BJ (cell line): ENCODE data around the gene VPS29. TPM values are rescaled to one million over a fixed set of nuclear protein-coding genes. Genes with fewer than 3 reads are reported as not detected.

Experiments
- CTCF ChIA-PET: fragments of 350-600 bp; formaldehyde crosslinking; extraction: SDS; loops from one replicate; lab custom pipeline; 2021; ENCODE audit warnings: antibody characterized with exemption, inconsistent platforms; lab: Yijun Ruan, JAX
- POLR2A ChIA-PET: fragments of 300-600 bp; sonication (Branson Sonifier 250); formaldehyde crosslinking; extraction: SDS; loops from one replicate; lab custom pipeline; 2021; ENCODE audit warnings: antibody characterized with exemption; lab: Charles Lee
- DNase-seq: peaks from one replicate; pipeline ENCODE4 v3.0.0-alpha.2; 2011; ENCODE audit warnings: low read depth
- H3K27me3 ChIP-seq: 2 replicates; pipeline ENCODE4 v1.6.0; 2011; ENCODE audit warnings: low read length; ENCODE audit not compliant: control insufficient read depth, insufficient read depth
- H3K36me3 ChIP-seq: 2 replicates; pipeline ENCODE4 v1.5.1; 2011; ENCODE audit warnings: low read length; ENCODE audit not compliant: control insufficient read depth, insufficient read depth
- H3K4me3 ChIP-seq: 2 replicates; pipeline ENCODE4 v1.5.1; 2011; ENCODE audit warnings: low read depth, mild to moderate bottlenecking, control low read depth, low read length
- CTCF ChIP-seq: IDR thresholded peaks from 2 replicates; pipeline ENCODE4 v1.5.1; 2011; ENCODE audit warnings: low read depth, mild to moderate bottlenecking, control low read depth, inconsistent platforms, low read length, moderate library complexity; ENCODE audit not compliant: insufficient read depth
- polyA plus RNA-seq: library from polyadenylated mRNA; depleted of rRNA; stranded (reverse); fragments of >200 nt; gene quantifications from 2 replicates; pipeline ENCODE4 v1.2.3, GENCODE V29; 2011; rRNA removed
- small RNA-seq: library from RNA; depleted of rRNA; stranded (forward); fragments of <200 nt; gene quantifications from one replicate; pipeline ENCODE3, GENCODE V24; 2012; ENCODE audit warnings: low replicate concordance, low read depth; ENCODE audit not compliant: insufficient read length

Gene VPS29
- polyA plus RNA-seq, 1 experiment, result 98.8 TPM

DNA sequence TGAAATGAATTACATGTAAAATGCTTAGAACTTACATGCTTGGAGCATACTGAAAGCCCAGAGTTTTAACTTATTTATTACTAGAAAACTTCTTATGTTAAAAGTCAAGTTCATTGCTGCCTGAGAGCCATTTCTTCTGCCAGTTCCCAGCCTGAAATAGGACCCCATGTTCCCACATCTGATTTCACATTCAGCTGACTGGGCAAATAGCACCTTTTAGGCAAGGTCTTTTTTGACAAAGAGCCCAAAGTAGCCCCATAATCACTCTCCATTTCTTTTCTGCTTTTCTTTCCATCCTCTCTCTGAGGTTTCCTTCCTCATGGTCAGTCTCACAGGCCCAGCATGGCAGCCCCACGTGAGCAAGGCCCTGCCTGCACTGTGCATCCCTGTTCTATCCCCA, 50.6 kb downstream of the VPS29 start:
- no peak for DNase-seq
- no peaks in the 10 kb centered on the region for H3K27me3 ChIP-seq
- peaks cover 2% of the 10 kb centered on the region; the same call in 1 of the 2 replicates for H3K36me3 ChIP-seq
- ChIA-PET POLR2A (no interaction called here), CTCF (interaction anchor here (0.7 to 7.1 kb wide), 10 partner anchors 17 to 437 kb away, joined by 3 to 106 read pairs (median 6); partner anchors contain the start of genes FAM216A and GPN3)
- TF ChIP-seq CTCF, result no peak
- H3K4me3 ChIP-seq, result no peak overlapping the region

GRCh38 chr12:110449799-110450497, 52.0 kb downstream of the VPS29 start, which contains the start of gene ARPC3:
TSS of gene ARPC3 (minus strand) at chr12:110450337. CDS start at chr12:110450260, 77 bp downstream.
- TF ChIP-seq CTCF, result peak; percentile 94
- ChIA-PET CTCF (interaction anchor here (0.6 to 7.1 kb wide), 37 partner anchors 8 to 465 kb away, joined by 3 to 106 read pairs (median 4); partner anchors contain the start of genes FAM216A, GPN3, RAD9B and VPS29), POLR2A (interaction anchor here (0.6 to 1.2 kb wide), 5 partner anchors 12 to 150 kb away, joined by 3 to 8 read pairs (median 5); partner anchors contain the start of genes FAM216A and GPN3)
- Histone ChIP-seq H3K4me3 (peak within 1 kb of the TSS; percentile 100), H3K27me3 (no peaks in the 10 kb centered on the region), H3K36me3 (peaks cover 4% of the 10 kb centered on the region; the same call in 1 of the 2 replicates)
- DNase-seq, result peak; percentile 61

GRCh38 chr12:110444455-110444854, 57.5 kb downstream of the VPS29 start:
- POLR2A ChIA-PET, result no interaction called here
- H3K27me3 ChIP-seq, result no peaks in the 10 kb centered on the region
- peaks cover 9% of the 10 kb centered on the region for H3K36me3 ChIP-seq
- no peak overlapping the region for H3K4me3 ChIP-seq
- CTCF ChIA-PET, result interaction anchor here (1.5 kb wide), 1 partner anchor 13 kb away, joined by 5 read pairs; no protein-coding TSS in a partner anchor
- TF ChIP-seq CTCF, result no peak
- DNase-seq, result no peak

Small RNAs within 50 kb of the gene (small RNA-seq; reads per million reads assigned to genes)
- not detected for gene RF00278

Other genes with a start within 250 kb of the VPS29 start
- gene ATP2A2, start 220.9 kb downstream of the VPS29 start, polyA plus RNA-seq, result 145 and 267 TPM in 2 replicates
- gene ANAPC7, start 98.4 kb downstream of the VPS29 start, polyA plus RNA-seq, result 32.6 and 43.0 TPM in 2 replicates
- 22.7 and 50.9 TPM in 2 replicates for gene ARPC3, start 51.8 kb downstream of the VPS29 start, polyA plus RNA-seq
- gene GPN3, start 33.9 kb downstream of the VPS29 start, polyA plus RNA-seq, result 10.6 and 21.8 TPM in 2 replicates
- gene FAM216A, start 33.3 kb downstream of the VPS29 start, polyA plus RNA-seq, result 13.0 and 16.6 TPM in 2 replicates
- gene RAD9B, start 220 bp upstream of the VPS29 start, polyA plus RNA-seq, result 0.33 and 0.69 TPM in 2 replicates
- gene PPTC7, start 81.2 kb upstream of the VPS29 start, polyA plus RNA-seq, result 6.0 and 8.8 TPM in 2 replicates
- 34.0 and 34.1 TPM in 2 replicates for gene TCTN1, start 112.0 kb upstream of the VPS29 start, polyA plus RNA-seq
- gene HVCN1, start 187.0 kb upstream of the VPS29 start, polyA plus RNA-seq, result 2.6 and 3.9 TPM in 2 replicates
- gene PPP1CC, start 240.8 kb upstream of the VPS29 start, polyA plus RNA-seq, result 58.1 and 91.5 TPM in 2 replicates